Activated CD8-positive, alpha-beta memory T cell treated with anti-CD3 and anti-CD28 coated beads for 48 hours (primary cell): ENCODE data around the gene RAB40AL.
"Not testable (repeated sequence)": the region's sequence is repeated elsewhere in the genome, so short reads cannot be mapped to it uniquely, and the experiment has no call there.

Experiments
- DNase-seq, 3 experiments: peaks; one replicate each; pipeline ENCODE4 v3.0.0-alpha.2; 2020; ENCODE audit warnings: low read depth in 2 of 3, low spot score in 2 of 3

The RAB40AL gene

GRCh38 chrX:102936972-102937371, at the start of gene RAB40AL:
RAB40AL (plus strand) TSS chrX:102937272; CDS start chrX:102937319, 47 bp downstream.
- not testable (repeated sequence) for DNase-seq

- DNase-seq = no peak
Measured at GRCh38 chrX:102887687-102888086, 49.4 kb upstream of the RAB40AL start.

- no peak for DNase-seq
Measured at GRCh38 chrX:102892103-102892502, 45.0 kb upstream of the RAB40AL start.

GRCh38 chrX:102899940-102900916, 36.8 kb upstream of the RAB40AL start:
- peak; percentile 36 to 60 (median 43) for DNase-seq

- DNase-seq = no peak
Measured at GRCh38 chrX:102902355-102902754, 34.7 kb upstream of the RAB40AL start.

- no peak for DNase-seq
Measured at GRCh38 chrX:102930990-102931756, 5.9 kb upstream of the RAB40AL start.

- no peak for DNase-seq
Measured at GRCh38 chrX:102934624-102935023, 2.4 kb upstream of the RAB40AL start.

GRCh38 chrX:102950908-102951866, 14.1 kb downstream of the RAB40AL start:
- DNase-seq = peak; percentile 10 to 24 (median 12)

- no peak for DNase-seq
Measured at GRCh38 chrX:102957751-102958150, 20.7 kb downstream of the RAB40AL start.

- no peak for DNase-seq
Measured at GRCh38 chrX:102958794-102959193, 21.7 kb downstream of the RAB40AL start.

- no peak for DNase-seq
Measured at GRCh38 chrX:102959471-102959870, 22.4 kb downstream of the RAB40AL start.

- DNase-seq = no peak
Measured at GRCh38 chrX:102963955-102964354, 26.9 kb downstream of the RAB40AL start.

- no peak for DNase-seq
Measured at GRCh38 chrX:102964940-102965339, 27.9 kb downstream of the RAB40AL start.

GRCh38 chrX:102966701-102967100, 29.6 kb downstream of the RAB40AL start:
- no peak for DNase-seq

GRCh38 chrX:102968216-102968615, 31.1 kb downstream of the RAB40AL start:
- no peak for DNase-seq

GRCh38 chrX:102971536-102971935, 34.5 kb downstream of the RAB40AL start:
- not testable (repeated sequence) for DNase-seq

GRCh38 chrX:102975016-102975415, 37.9 kb downstream of the RAB40AL start:
- no peak for DNase-seq

GRCh38 chrX:102976286-102976685, 39.2 kb downstream of the RAB40AL start:
- no peak for DNase-seq

- DNase-seq = no peak
Measured at GRCh38 chrX:102976793-102977495, 39.9 kb downstream of the RAB40AL start.

GRCh38 chrX:102978594-102978993, 41.5 kb downstream of the RAB40AL start:
- DNase-seq = no peak
